ENCODE results near the gene ZMAT3.

- TF ChIP-seq CTCF (conservative IDR thresholded peaks at IDR 0.05): no peak
- no peak for TF ChIP-seq ZFX (IDR thresholded peaks at IDR 0.05)
These were observed 54.5 kb downstream of the ZMAT3 start for GRCh38 chr3:179016979-179017670.
